ENCODE measurements around the gene USHBP1. TPM values are rescaled to one million over a fixed set of nuclear protein-coding genes. Genes with fewer than 3 reads are reported as not detected.
"Not testable (repeated sequence)": the region's sequence is repeated elsewhere in the genome, so short reads cannot be mapped to it uniquely, and the experiment has no call there.

USHBP1 gene
- polyA plus RNA-seq (2013, experiment 1 of 2; ENCODE audit: insufficient read length), result 0.15 TPM
- 0.38 TPM for polyA plus RNA-seq (2013, experiment 2 of 2; ENCODE audit: insufficient read length)

- no peak for DNase-seq
Measured at GRCh38 chr19:17264641-17264979, at the start of gene USHBP1. USHBP1 (minus strand) TSS chr19:17264745; CDS start chr19:17264299, 446 bp downstream.

GRCh38 chr19:17314007-17314593, 49.6 kb upstream of the USHBP1 start:
- no peak for DNase-seq

GRCh38 chr19:17312189-17313113, 47.9 kb upstream of the USHBP1 start:
- DNase-seq, result no peak

DNA sequence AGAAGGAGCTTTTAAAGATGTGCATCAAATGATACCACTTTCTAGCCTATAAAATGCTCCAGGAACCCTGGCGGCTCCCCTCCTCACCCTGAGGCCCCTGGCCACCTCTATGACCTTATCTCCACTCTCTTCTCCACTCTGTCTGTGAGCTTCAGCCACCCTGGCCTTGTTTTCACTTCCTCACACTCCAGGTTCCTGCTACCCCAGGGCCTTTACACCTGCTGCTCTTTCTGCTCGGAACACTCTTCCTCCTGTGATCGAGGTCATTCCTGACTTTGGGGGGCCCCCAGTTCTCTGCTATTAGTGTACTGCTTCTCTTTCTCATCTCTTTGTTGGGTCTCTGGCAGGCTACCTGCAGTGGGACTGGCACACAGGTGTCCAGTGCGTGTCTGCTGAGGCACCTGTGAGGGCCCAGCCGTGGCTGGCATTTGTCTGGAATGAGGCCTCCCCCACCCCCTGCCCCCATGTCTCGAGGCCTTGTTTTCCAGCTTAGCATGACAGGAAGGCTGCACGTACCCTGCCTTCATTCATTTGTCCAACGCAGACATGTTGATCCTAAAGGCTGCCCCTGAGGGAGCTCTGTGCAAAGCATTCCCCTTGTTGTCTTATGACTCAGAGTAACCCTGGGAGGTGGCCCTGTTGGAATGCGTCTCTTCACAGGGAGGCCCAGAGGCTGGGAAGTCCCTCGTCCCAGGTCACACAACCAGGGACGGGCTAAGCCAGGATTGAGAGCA, 47.1 kb upstream of the USHBP1 start:
- DNase-seq, result peak; percentile 50

DNA sequence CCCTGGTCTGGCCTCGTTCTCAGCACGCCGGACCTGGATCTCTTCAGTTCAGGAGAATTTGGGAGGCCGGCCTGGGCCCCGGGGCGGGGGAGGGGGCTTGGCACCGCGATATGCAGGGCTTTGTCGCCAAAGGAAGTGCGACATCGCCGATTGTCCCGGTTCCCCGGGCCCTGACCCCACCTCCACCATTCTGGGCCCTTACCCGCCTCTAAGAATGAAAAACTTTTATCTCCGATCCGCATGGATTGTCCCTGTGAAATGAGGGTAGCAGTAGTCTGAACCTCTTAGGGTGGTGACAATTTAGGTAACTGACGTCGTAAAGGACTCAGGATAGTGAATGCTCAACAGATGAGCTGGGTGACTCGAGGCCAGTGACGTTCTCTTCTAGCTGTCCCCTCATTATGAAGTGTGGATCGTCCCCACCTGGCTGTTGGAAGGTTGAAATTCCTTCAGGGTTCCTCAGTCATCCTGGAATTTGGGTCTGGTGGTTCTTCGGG, 45.5 kb upstream of the USHBP1 start:
- DNase-seq, result no peak

GRCh38 chr19:17309198-17309964, 44.8 kb upstream of the USHBP1 start, which contains the start of gene DDA1:
DDA1 (plus strand) TSS chr19:17309563; CDS start chr19:17309655, 92 bp downstream.
- peak; percentile 100 for DNase-seq

- DNase-seq, result no peak
Measured at GRCh38 chr19:17307876-17308377, 43.4 kb upstream of the USHBP1 start.

DNA sequence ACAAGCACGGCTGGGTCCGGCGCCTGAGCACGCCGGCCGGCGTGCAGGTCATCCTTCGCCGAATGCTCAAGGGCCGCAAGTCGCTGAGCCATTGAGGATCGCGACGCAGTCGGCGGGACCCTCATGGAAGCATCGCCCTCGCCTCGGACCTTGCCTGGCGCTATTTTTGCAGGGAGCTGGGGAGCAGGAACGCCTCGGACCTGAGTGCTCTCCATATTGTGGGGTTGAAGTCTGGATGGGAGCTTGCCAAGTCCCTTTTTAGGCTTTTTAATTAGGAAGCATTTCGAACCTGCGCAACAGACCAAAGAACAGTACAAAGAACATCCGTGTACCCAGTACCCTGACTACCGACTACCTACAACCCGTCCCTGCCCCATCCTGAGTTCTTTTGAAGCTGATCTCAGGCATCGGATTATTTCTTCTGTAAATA, 41.8 kb upstream of the USHBP1 start:
- DNase-seq, result no peak

- peak; percentile 98 for DNase-seq
Measured at GRCh38 chr19:17305517-17306284, 41.2 kb upstream of the USHBP1 start, which contains the start of gene MRPL34. MRPL34 (plus strand) TSS chr19:17305872; CDS start chr19:17305893, 21 bp downstream.

GRCh38 chr19:17305216-17305516, 40.6 kb upstream of the USHBP1 start:
- no peak for DNase-seq

GRCh38 chr19:17304386-17305215, 40.1 kb upstream of the USHBP1 start:
- DNase-seq, result no peak

DNA sequence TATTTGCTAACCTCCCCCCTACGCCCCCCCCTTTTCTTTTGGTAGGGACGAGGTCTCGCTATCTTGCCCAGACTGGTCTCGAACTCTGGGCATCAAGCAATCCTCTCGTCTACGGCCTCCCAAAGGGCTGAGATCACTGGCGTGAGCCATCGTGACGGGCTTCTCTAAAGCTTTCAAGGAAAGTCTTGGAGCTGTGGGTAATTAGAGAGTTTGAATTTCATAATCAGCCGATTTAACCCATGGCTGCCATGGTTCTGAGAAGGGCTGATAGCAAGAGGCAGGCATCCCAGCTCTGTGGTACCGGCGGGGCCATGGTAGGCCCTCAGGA, 39.4 kb upstream of the USHBP1 start:
- DNase-seq, result no peak

DNA sequence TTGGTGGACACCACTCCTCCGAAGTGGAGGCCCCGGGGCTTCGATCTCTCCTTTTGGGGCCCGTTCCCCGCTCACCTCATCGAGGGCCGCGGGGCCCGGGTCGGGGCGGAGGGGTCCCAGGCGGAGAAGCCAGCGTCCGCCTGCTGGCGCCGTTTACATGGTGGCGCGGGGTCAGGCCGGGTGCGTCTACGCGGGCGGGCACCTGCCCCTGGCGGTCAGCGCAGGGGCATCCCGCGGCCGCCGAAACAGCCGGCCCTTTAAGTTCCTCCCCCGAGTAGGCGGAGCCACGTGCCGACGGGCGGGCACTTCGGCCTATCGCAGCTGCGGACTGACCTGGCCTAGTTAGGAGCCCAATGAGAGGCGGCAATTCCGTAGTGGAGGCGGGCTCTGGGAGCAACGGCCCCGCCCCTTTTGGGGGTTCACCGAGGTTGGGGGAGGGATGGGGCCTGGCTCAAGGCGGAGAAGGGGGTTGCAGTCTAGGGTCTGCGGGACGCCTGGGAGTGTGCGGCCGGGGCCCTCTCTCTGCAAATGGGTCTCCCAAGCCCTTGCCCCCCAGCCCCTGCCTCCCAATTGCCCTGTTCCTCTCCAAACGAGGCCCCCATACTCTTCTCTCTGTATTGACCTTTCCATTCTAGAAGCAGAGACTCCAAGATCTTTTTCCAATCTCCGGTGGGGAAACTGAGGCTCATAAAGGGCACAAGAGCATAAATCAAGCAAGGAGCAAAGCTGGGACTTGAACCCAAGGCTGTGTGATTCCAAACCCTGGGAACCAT, 38.8 kb upstream of the USHBP1 start, which contains the start of gene ABHD8:
ABHD8 (minus strand) TSS at position 259 of the 773 bp plus-strand sequence. CDS start 1,809 bp downstream, outside the sequence.
- peak; percentile 94 for DNase-seq

- no peak for DNase-seq
Measured at GRCh38 chr19:17302391-17303166, 38.0 kb upstream of the USHBP1 start.

- no peak for DNase-seq
Measured at GRCh38 chr19:17300992-17301619, 36.6 kb upstream of the USHBP1 start.

DNA sequence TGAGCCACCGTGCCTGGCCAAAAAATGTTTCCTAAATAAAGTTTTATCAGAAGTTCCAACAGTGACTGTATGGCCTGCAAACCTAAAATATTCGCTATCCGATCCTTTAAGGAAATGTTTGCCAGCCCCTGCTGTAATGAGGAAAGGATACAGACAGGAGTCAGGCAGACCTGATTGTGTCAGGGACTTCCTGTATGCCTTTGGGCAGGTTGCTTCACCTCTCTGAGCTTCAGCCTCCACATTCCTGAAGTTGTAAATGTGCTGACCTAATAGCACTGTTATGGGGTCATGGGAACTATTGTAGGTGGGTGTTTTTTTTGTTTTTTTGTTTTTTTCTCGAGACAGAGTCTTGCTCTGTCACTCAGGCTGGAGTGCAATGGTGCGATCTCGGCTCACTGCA, 32.4 kb upstream of the USHBP1 start:
- DNase-seq, result no peak

DNA sequence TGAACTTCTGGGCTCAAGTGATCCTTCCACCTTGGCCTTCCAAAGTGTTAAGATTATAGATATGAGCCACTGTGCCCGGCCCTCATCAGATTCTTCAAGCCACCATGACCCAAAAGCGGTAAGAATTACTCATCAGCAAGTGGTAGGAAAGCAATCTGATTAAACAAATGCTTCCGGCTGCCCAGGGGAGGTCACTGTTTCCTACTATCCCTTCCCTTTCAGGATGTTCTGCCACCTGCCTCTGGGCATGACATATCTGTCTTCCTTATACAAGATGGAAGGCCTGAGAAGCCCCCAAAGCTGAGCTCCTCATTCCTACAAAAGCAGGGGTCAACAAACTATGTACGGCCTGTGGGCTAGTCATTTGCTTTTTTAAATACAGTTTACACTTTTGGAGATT, 31.7 kb upstream of the USHBP1 start:
- DNase-seq, result no peak

DNA sequence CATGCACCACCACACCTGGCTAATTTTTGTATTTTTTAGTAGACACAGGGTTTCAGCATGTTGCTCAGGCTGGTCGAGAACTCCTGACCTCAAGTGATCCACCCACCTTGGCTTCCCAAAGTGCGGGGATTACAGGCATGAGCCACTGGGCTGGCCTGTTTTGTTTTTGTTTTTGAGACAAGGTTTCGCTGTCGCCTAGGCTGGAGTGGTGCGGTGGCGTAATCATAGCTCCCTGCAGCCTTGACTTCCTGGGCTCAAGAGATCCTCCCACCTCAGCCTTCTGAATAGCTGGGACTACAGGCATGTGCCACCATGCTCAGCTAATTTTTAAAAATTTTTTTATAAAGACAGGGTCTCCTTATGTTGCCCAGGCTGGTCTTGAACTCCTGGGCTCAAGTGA, 31.0 kb upstream of the USHBP1 start:
- DNase-seq, result not testable (repeated sequence)
